Liver (tissue), 9 donors: ENCODE results near the gene TBCCD1. TPM values are rescaled to one million over a fixed set of nuclear protein-coding genes. Genes with fewer than 3 reads are reported as not detected.

ENCODE experiments used
- DNase-seq: peaks from one replicate; pipeline ENCODE4 v3.0.0-alpha.2; 2017; ENCODE audit warnings: low spot score
- H3K27ac ChIP-seq, 2 donors: one replicate each; pipeline ENCODE4 v1.7.0; 2013; ENCODE audit warnings: inconsistent platforms in 2 of 2, low read length in 2 of 2, control low read depth in 1 of 2, low read depth in 1 of 2, mild to moderate bottlenecking in 1 of 2
- H3K27me3 ChIP-seq, 4 donors: one replicate each; pipeline versions ENCODE4 v1.6.1 to v1.7.0; 2013; ENCODE audit warnings: low read length in 3 of 4, inconsistent platforms in 1 of 4, mild to moderate bottlenecking in 1 of 4, moderate library complexity in 1 of 4; ENCODE audit not compliant: control insufficient read depth in 4 of 4, insufficient read depth in 4 of 4
- H3K36me3 ChIP-seq, 4 donors: one replicate each; pipeline versions ENCODE4 v1.6.1 to v1.7.0; 2013; ENCODE audit warnings: low read length in 3 of 4, mild to moderate bottlenecking in 3 of 4, low read depth in 1 of 4, moderate library complexity in 1 of 4; ENCODE audit not compliant: control insufficient read depth in 4 of 4, insufficient read depth in 3 of 4
- H3K4me1 ChIP-seq, 4 donors: one replicate each; pipeline versions ENCODE4 v1.6.1 to v1.7.0; 2013; ENCODE audit warnings: low read length in 3 of 4, mild to moderate bottlenecking in 3 of 4, moderate library complexity in 1 of 4; ENCODE audit not compliant: control insufficient read depth in 4 of 4, insufficient read depth in 4 of 4
- H3K4me3 ChIP-seq, 3 donors: one replicate each; pipeline versions ENCODE4 v1.6.1 to v1.7.0; 2013; ENCODE audit warnings: low read length in 3 of 3, control low read depth in 1 of 3, low read depth in 1 of 3, mild to moderate bottlenecking in 1 of 3
- H3K9ac ChIP-seq, 2 donors: one replicate each; pipeline ENCODE4 v1.7.0; 2013; ENCODE audit warnings: low read length in 2 of 2, mild to moderate bottlenecking in 2 of 2, moderate library complexity in 2 of 2, control low read depth in 1 of 2, low read depth in 1 of 2
- H3K9me3 ChIP-seq, 4 donors: one replicate each; pipeline versions ENCODE4 v1.6.1 to v1.7.0; 2013; ENCODE audit warnings: low read length in 3 of 4; ENCODE audit not compliant: control insufficient read depth in 4 of 4
- CTCF ChIP-seq: fragments of 150-350 bp; IDR thresholded peaks from 2 replicates; pipeline ENCODE4 v1.5.1; 2017; ENCODE audit warnings: improper control_type of control experiment, low read depth, low read length; ENCODE audit not compliant: missing input control
- EGR1 ChIP-seq, 2 donors: IDR thresholded peaks; 2 replicates each; pipeline ENCODE4 v1.6.1; 2016 to 2018; ENCODE audit warnings: antibody characterized with exemption in 2 of 2, low read depth in 2 of 2
- FOXA1 ChIP-seq: IDR thresholded peaks from 2 replicates; pipeline ENCODE4 v1.6.1; 2016; ENCODE audit warnings: antibody characterized with exemption
- FOXA2 ChIP-seq: IDR thresholded peaks from 2 replicates; pipeline ENCODE4 v1.6.1; 2016; ENCODE audit warnings: antibody characterized with exemption
- GABPA ChIP-seq, 2 donors: IDR thresholded peaks in 1 of 2; conservative IDR thresholded peaks in 1 of 2; 2 replicates each; pipeline ENCODE4 v1.6.1; 2016; ENCODE audit warnings: antibody characterized with exemption in 2 of 2, mild to moderate bottlenecking in 1 of 2, moderate library complexity in 1 of 2
- HNF4A ChIP-seq, 2 donors: conservative IDR thresholded peaks; 2 replicates each; pipeline ENCODE4 v1.6.1; 2016; ENCODE audit warnings: antibody characterized with exemption in 2 of 2, mild to moderate bottlenecking in 2 of 2
- HNF4G ChIP-seq: IDR thresholded peaks from 2 replicates; pipeline ENCODE4 v1.6.1; 2016; ENCODE audit warnings: antibody characterized with exemption
- JUND ChIP-seq, 2 donors: IDR thresholded peaks; 2 replicates each; pipeline ENCODE4 v1.6.1; 2016; ENCODE audit warnings: antibody characterized with exemption in 2 of 2
- NR2F2 ChIP-seq: IDR thresholded peaks from 2 replicates; pipeline ENCODE4 v1.6.1; 2016; ENCODE audit warnings: antibody characterized with exemption
- RAD21 ChIP-seq, 2 donors: IDR thresholded peaks; 2 replicates each; pipeline ENCODE4 v1.6.1; 2016; ENCODE audit warnings: antibody characterized with exemption in 2 of 2, mild to moderate bottlenecking in 2 of 2
- REST ChIP-seq: IDR thresholded peaks from 2 replicates; pipeline ENCODE4 v1.6.1; 2016; ENCODE audit warnings: antibody characterized with exemption, mild to moderate bottlenecking
- RXRA ChIP-seq, 2 donors: IDR thresholded peaks; 2 replicates each; pipeline ENCODE4 v1.6.1; 2017 to 2018; ENCODE audit warnings: antibody characterized with exemption in 2 of 2, mild to moderate bottlenecking in 1 of 2
- SP1 ChIP-seq: IDR thresholded peaks from 2 replicates; pipeline ENCODE4 v1.6.1; 2018; ENCODE audit warnings: antibody characterized with exemption, mild to moderate bottlenecking
- TAF1 ChIP-seq: conservative IDR thresholded peaks from 2 replicates; pipeline ENCODE4 v1.6.1; 2016; ENCODE audit warnings: antibody characterized with exemption, mild to moderate bottlenecking
- YY1 ChIP-seq: IDR thresholded peaks from 2 replicates; pipeline ENCODE4 v1.6.1; 2016; ENCODE audit warnings: antibody characterized with exemption, mild to moderate bottlenecking
- ZBTB33 ChIP-seq: IDR thresholded peaks from 2 replicates; pipeline ENCODE4 v1.6.1; 2016; ENCODE audit warnings: antibody characterized with exemption
- WGBS: extraction: QIAGEN DNeasy Blood & Tissue Kit; methylation state at CpG from one replicate; pipeline ENCODE4 v1.1.7; 2013; 5-methylcytosine and 5-hydroxymethylcytosine counted together
- polyA plus RNA-seq, 2 donors: library from polyadenylated mRNA; stranded (reverse) in 1 of 2; unstranded in 1 of 2; fragments of 200-250 nt in 1 of 2; fragments of >200 nt in 1 of 2; fragmentation: Nextera tagmentation in 1 of 2; extraction: Ambion mirVana in 1 of 2; gene quantifications; one replicate each; pipeline versions ENCODE4 v1.2.1 to v1.2.3, GENCODE V29; 2013 to 2015
- total RNA-seq, 2 donors: library from RNA; depleted of rRNA; stranded (reverse); fragments of >200 nt; gene quantifications; one replicate each; pipeline ENCODE4 v1.2.3, GENCODE V29; 2014
- TF ChIP-seq, protein P1 (sequence below): IDR thresholded peaks from 2 replicates; pipeline ENCODE4 v1.6.1; 2016; ENCODE audit warnings: antibody characterized with exemption
- TF ChIP-seq, protein P2 (sequence below): IDR thresholded peaks from 2 replicates; pipeline ENCODE4 v1.6.1; 2016; ENCODE audit warnings: antibody characterized with exemption
- donor health status: healthy.
- donor health status: healthy.
- donor health status: healthy.
- donor health status: healthy.
- donor health status: healthy.

Gene TBCCD1
- total and polyA plus RNA-seq, 4 donors: 4.9 to 16.2 (median 10.6) TPM

GRCh38 chr3:186593862-186594261, 26.7 kb upstream of the TBCCD1 start:
- Histone ChIP-seq H3K36me3 (no peaks in the 10 kb centered on the region), H3K27me3 (no peaks in the 10 kb centered on the region), H3K4me3 (no peak overlapping the region), H3K4me1 (peaks cover 17 to 56% (median 41%) of the 10 kb centered on the region in 4 donors), H3K9ac (peak overlapping the region in 1 of 2 donors; percentile 7), H3K27ac (peak overlapping the region; percentile 57 to 69), H3K9me3 (no peaks in the 10 kb centered on the region)
- DNase-seq: no peak
- TF ChIP-seq RAD21 (IDR thresholded peaks at IDR 0.05) (no peak), EGR1 (IDR thresholded peaks at IDR 0.05; ENCODE audit: low read depth in 2 of 2) (no peak), SP1 (peak; percentile 69), GABPA (IDR thresholded peaks at IDR 0.05 in 1 of 2, conservative IDR thresholded peaks at IDR 0.05 in 1 of 2) (no peak), TAF1 (no peak), RXRA (IDR thresholded peaks at IDR 0.05) (peak in 1 of 2 donors; percentile 20), HNF4A (conservative IDR thresholded peaks at IDR 0.05) (peak; percentile 79 to 82), REST (no peak), ZBTB33 (no peak), NR2F2 (no peak), FOXA1 (no peak), HNF4G (peak; percentile 38), JUND (IDR thresholded peaks at IDR 0.05) (peak in 1 of 2 donors; percentile 19), FOXA2 (no peak), YY1 (no peak), CTCF (no peak)
- TF ChIP-seq, protein P1, sequence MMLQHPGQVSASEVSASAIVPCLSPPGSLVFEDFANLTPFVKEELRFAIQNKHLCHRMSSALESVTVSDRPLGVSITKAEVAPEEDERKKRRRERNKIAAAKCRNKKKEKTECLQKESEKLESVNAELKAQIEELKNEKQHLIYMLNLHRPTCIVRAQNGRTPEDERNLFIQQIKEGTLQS: no peak
- TF ChIP-seq, protein P2, sequence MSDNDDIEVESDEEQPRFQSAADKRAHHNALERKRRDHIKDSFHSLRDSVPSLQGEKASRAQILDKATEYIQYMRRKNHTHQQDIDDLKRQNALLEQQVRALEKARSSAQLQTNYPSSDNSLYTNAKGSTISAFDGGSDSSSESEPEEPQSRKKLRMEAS: no peak
- 37% methylated on average over 3 of the region's 3 CpGs for WGBS
